Endothelial cell of umbilical vein (primary cell): Measurements from ENCODE around the gene CNKSR2. TPM values are rescaled to one million over a fixed set of nuclear protein-coding genes. Genes with fewer than 3 reads are reported as not detected.

Experiments
- BruUV-seq: library from RNA; stranded (reverse); fragments of 400-500 nt; replicated peaks from 2 replicates; lab custom pipeline; 2021; lab: Mats Ljungman, UMichigan
- CTCF ChIA-PET: fragments of 300-600, 350-600 bp; sonication (Branson Sonifier 250); formaldehyde crosslinking; loops from one replicate; lab custom pipeline; 2021; ENCODE audit warnings: antibody characterized with exemption, inconsistent platforms; lab: Charles Lee
- POLR2A ChIA-PET: fragments of 300-600, 350-600 bp; sonication (Branson Sonifier 250); formaldehyde crosslinking; loops from one replicate; lab custom pipeline; 2021; ENCODE audit warnings: antibody characterized with exemption, inconsistent platforms; lab: Charles Lee
- DNase-seq: peaks from one replicate; pipeline ENCODE4 v3.0.0-alpha.2; 2011; ENCODE audit warnings: low read depth, low spot score
- FAIRE-seq: peaks from 2 replicates; lab custom pipeline; 2011; peaks lifted over from hg19 to GRCh38; lab: Jason Lieb, UNC
- H2AFZ ChIP-seq: 2 replicates; pipeline ENCODE4 v1.6.0; 2012; ENCODE audit warnings: low read depth, low read length, control low read depth, inconsistent platforms
- H3K27ac ChIP-seq: 2 replicates; pipeline ENCODE4 v1.5.1; 2011; ENCODE audit warnings: low read depth, mild to moderate bottlenecking, control low read depth, low read length, moderate library complexity; ENCODE audit not compliant: insufficient read depth
- H3K27me3 ChIP-seq, 2 experiments: 2 replicates each; pipeline versions ENCODE4 v1.6.0 to v1.6.1; 2011; ENCODE audit warnings: low read length in 2 of 2, mixed read lengths in 1 of 2; ENCODE audit not compliant: control insufficient read depth in 2 of 2, insufficient read depth in 2 of 2
- H3K36me3 ChIP-seq, 2 experiments: 2 replicates in 1 of 2; 3 replicates in 1 of 2; pipeline ENCODE4 v1.5.1; 2011; ENCODE audit warnings: low read length in 2 of 2, mild to moderate bottlenecking in 1 of 2, moderate library complexity in 1 of 2; ENCODE audit not compliant: control insufficient read depth in 2 of 2, insufficient read depth in 2 of 2; ENCODE audit errors: extremely low read depth in 1 of 2
- H3K4me1 ChIP-seq: 3 replicates; pipeline ENCODE4 v1.5.1; 2011; ENCODE audit warnings: mild to moderate bottlenecking, low read length; ENCODE audit not compliant: control insufficient read depth, insufficient read depth; ENCODE audit errors: extremely low read depth
- H3K4me2 ChIP-seq: 2 replicates; pipeline ENCODE4 v1.6.1; 2011; ENCODE audit warnings: low read length, control low read depth, mixed read lengths; ENCODE audit not compliant: insufficient read depth
- H3K4me3 ChIP-seq, 3 experiments: fragments of 200-600 bp in 1 of 3; sonication (generic), shearing (Covaris generic) in 1 of 3; replicated peaks in 1 of 3; 2 replicates each; pipeline ENCODE4 v1.5.1; 2011 to 2016; ENCODE audit warnings: control low read depth in 3 of 3, low read length in 3 of 3, mild to moderate bottlenecking in 2 of 3, inconsistent platforms in 1 of 3, low read depth in 1 of 3, moderate library complexity in 1 of 3; ENCODE audit not compliant: insufficient read depth in 1 of 3
- H3K79me2 ChIP-seq: 2 replicates; pipeline ENCODE4 v1.6.0; 2012; ENCODE audit warnings: low read length, inconsistent platforms; ENCODE audit not compliant: control insufficient read depth, insufficient read depth
- H3K9ac ChIP-seq: replicated peaks from 2 replicates; pipeline ENCODE3; 2011; ENCODE audit warnings: low read length, control low read depth; ENCODE audit not compliant: insufficient read depth; ENCODE audit errors: extremely low read depth
- H3K9me1 ChIP-seq: replicated peaks from 3 replicates; pipeline ENCODE4 v1.6.0; 2011; ENCODE audit warnings: mild to moderate bottlenecking, low read length; ENCODE audit not compliant: control insufficient read depth, insufficient read depth; ENCODE audit errors: extremely low read depth
- H3K9me3 ChIP-seq: replicated peaks from 2 replicates; pipeline ENCODE4 v1.5.1; 2012; ENCODE audit warnings: low read length, inconsistent platforms; ENCODE audit not compliant: control insufficient read depth, insufficient read depth
- H4K20me1 ChIP-seq: replicated peaks from 2 replicates; pipeline ENCODE3; 2011; ENCODE audit warnings: mild to moderate bottlenecking, low read length; ENCODE audit not compliant: control insufficient read depth, insufficient read depth; ENCODE audit errors: extremely low read depth
- CTCF ChIP-seq, 2 donors: IDR thresholded peaks; 1 replicate in 1 of 2; 2 replicates in 1 of 2; pipeline ENCODE4 v1.5.1; 2011; ENCODE audit warnings: low read length in 2 of 2, mild to moderate bottlenecking in 2 of 2, moderate library complexity in 2 of 2, control low read depth in 1 of 2, inconsistent platforms in 1 of 2, low read depth in 1 of 2; ENCODE audit not compliant: insufficient read depth in 1 of 2; ENCODE audit errors: extremely low read depth in 1 of 2
- EZH2 ChIP-seq: IDR thresholded peaks from 2 replicates; pipeline ENCODE4 v1.6.1; 2012; ENCODE audit warnings: borderline replicate concordance, low read depth, mild to moderate bottlenecking, moderate library complexity, low read length, inconsistent platforms; ENCODE audit not compliant: severe bottlenecking
- FOS ChIP-seq: IDR thresholded peaks from 2 replicates; pipeline ENCODE4 v1.6.1; 2011; ENCODE audit warnings: mild to moderate bottlenecking, low read length, moderate library complexity, borderline replicate concordance; ENCODE audit not compliant: insufficient read depth
- GATA2 ChIP-seq: IDR thresholded peaks from 2 replicates; pipeline ENCODE4 v1.7.0; 2011; ENCODE audit warnings: low read depth, mild to moderate bottlenecking, moderate library complexity, mixed read lengths, low read length; ENCODE audit not compliant: insufficient read length, insufficient read depth
- JUN ChIP-seq: IDR thresholded peaks from 2 replicates; pipeline ENCODE4 v1.6.1; 2011; ENCODE audit warnings: borderline replicate concordance, low read depth; ENCODE audit not compliant: insufficient read length, insufficient read depth
- MAX ChIP-seq: IDR thresholded peaks from 2 replicates; pipeline ENCODE4 v1.6.1; 2011; ENCODE audit not compliant: insufficient read depth, insufficient read length
- MYC ChIP-seq: IDR thresholded peaks from one replicate; pipeline ENCODE4 v1.6.1; 2011; ENCODE audit warnings: mild to moderate bottlenecking, low read depth, low read length
- POLR2A ChIP-seq: IDR thresholded peaks from 2 replicates; pipeline ENCODE4 v1.6.1; 2012; ENCODE audit warnings: low read depth, mild to moderate bottlenecking, control low read depth, low read length
- POLR2AphosphoS5 ChIP-seq: IDR thresholded peaks from 2 replicates; pipeline ENCODE4 v1.6.1; 2012; ENCODE audit warnings: low read depth, mild to moderate bottlenecking, control low read depth, low read length, moderate library complexity; ENCODE audit not compliant: insufficient read depth
- dilution Hi-C: fragments of 300-500 bp; cut with MboI; formaldehyde crosslinking; loops from one replicate; pipeline ENCODE4 v1.15.0; 2019; ENCODE audit warnings: low sequenced_read_pairs; ENCODE audit not compliant: extremely low pct_ligation_motif_present
- intact Hi-C: fragments of 100-400 bp; cut with micrococcal nuclease; formaldehyde crosslinking; loops from one replicate; pipeline ENCODE4 v1.10.0; 2022
- polyA plus RNA-seq, 4 experiments: library from polyadenylated mRNA; depleted of rRNA in 3 of 4; stranded (reverse) in 3 of 4; unstranded in 1 of 4; fragments of >200 nt; gene quantifications; 2 replicates each; pipeline versions ENCODE4 v1.2.1 to v1.2.3, GENCODE V29; 2011 to 2012; ENCODE audit warnings: missing spikeins in 1 of 4
- total RNA-seq: library from RNA; stranded (reverse); gene quantifications from 2 replicates; pipeline ENCODE4 v1.2.3, GENCODE V29; 2021

Gene CNKSR2
- total and polyA plus RNA-seq, 2 donors (not counting 3 experiments of a cell fraction or from before 2014, with no cell fraction given), result 0.13 TPM; not detected in 1

- CTCF ChIA-PET, result no interaction called here
- intact Hi-C loops (no loop called here), dilution Hi-C loops (no loop called here)
- Histone ChIP-seq H3K36me3 (no peaks in the 10 kb centered on the region), H3K4me3 (no peak overlapping the region), H3K27ac (no peak overlapping the region), H2AFZ (no peak overlapping the region), H3K9me3 (no peaks in the 10 kb centered on the region), H4K20me1 (no peaks in the 10 kb centered on the region), H3K4me2 (no peak overlapping the region), H3K9ac (no peak overlapping the region), H3K27me3 (no peaks in the 10 kb centered on the region), H3K79me2 (no peaks in the 10 kb centered on the region), H3K9me1 (no peaks in the 10 kb centered on the region), H3K4me1 (no peaks in the 10 kb centered on the region)
- FAIRE-seq (no peak), DNase-seq (no peak)
- no TSS peak for BruUV-seq
- no peak for TF ChIP-seq FOS
- TF ChIP-seq EZH2, result no peak
- TF ChIP-seq CTCF (IDR thresholded peaks at IDR 0.05; ENCODE audit: extremely low read depth in 1 of 2, insufficient read depth in 1 of 2, low read depth in 1 of 2, low read length in 2 of 2), result no peak
- POLR2A ChIA-PET, result no interaction called here
Measured at GRCh38 chrX:21683941-21684340, 309.7 kb downstream of the CNKSR2 start.

GRCh38 chrX:21691512-21692018 lies 317.3 kb downstream of the CNKSR2 start:
- Histone ChIP-seq H3K27ac (no peak overlapping the region), H3K9me3 (no peaks in the 10 kb centered on the region), H3K4me1 (no peaks in the 10 kb centered on the region), H2AFZ (no peak overlapping the region), H3K9ac (no peak overlapping the region), H3K4me2 (no peak overlapping the region), H3K4me3 (no peak overlapping the region), H3K79me2 (no peaks in the 10 kb centered on the region), H4K20me1 (no peaks in the 10 kb centered on the region), H3K9me1 (no peaks in the 10 kb centered on the region), H3K27me3 (no peaks in the 10 kb centered on the region), H3K36me3 (no peaks in the 10 kb centered on the region)
- dilution Hi-C loops (no loop called here), intact Hi-C loops (no loop called here)
- no TSS peak for BruUV-seq
- ChIA-PET CTCF (no interaction called here), POLR2A (no interaction called here)
- FAIRE-seq (no peak), DNase-seq (no peak)
- no peak for TF ChIP-seq EZH2
- TF ChIP-seq FOS, result no peak
- no peak for TF ChIP-seq POLR2A
- TF ChIP-seq GATA2, result no peak
- no peak for TF ChIP-seq MAX
- TF ChIP-seq CTCF (IDR thresholded peaks at IDR 0.05; ENCODE audit: extremely low read depth in 1 of 2, insufficient read depth in 1 of 2, low read depth in 1 of 2, low read length in 2 of 2), result no peak
- TF ChIP-seq JUN, result no peak
- no peak for TF ChIP-seq MYC
- TF ChIP-seq POLR2AphosphoS5, result no peak
